Left lung (tissue), 10 donors: ENCODE data around the gene IKBKE. TPM values are rescaled to one million over a fixed set of nuclear protein-coding genes. Genes with fewer than 3 reads are reported as not detected.
A peak's percentile ranks its signal among the peaks of the same experiment; 100 is the strongest.

Source experiments
- ATAC-seq: fragments of 200-7000 bp; cut with Tn5 transposase; one replicate; pipeline ENCODE4 v1.9.1; 2020; ENCODE audit warnings: moderate library complexity
- DNase-seq, 4 donors: peaks; one replicate each; pipeline ENCODE4 v3.0.0-alpha.2; 2013 to 2020
- H3K27ac ChIP-seq, 2 donors: fragments of 200-600 bp; sonication (generic) in 1 of 2; one replicate each; pipeline versions ENCODE4 v1.5.0 to v1.8.0; 2020 to 2021
- H3K27me3 ChIP-seq, 2 donors: fragments of 200-600 bp; sonication (generic) in 1 of 2; one replicate each; pipeline versions ENCODE4 v1.5.0 to v1.8.0; 2020 to 2021
- H3K36me3 ChIP-seq, 2 donors: fragments of 200-600 bp; sonication (generic) in 1 of 2; one replicate each; pipeline versions ENCODE4 v1.5.0 to v1.8.0; 2020 to 2021
- H3K4me1 ChIP-seq, 2 donors: fragments of 200-600 bp; one replicate each; pipeline ENCODE4 v1.8.0; 2021
- H3K4me3 ChIP-seq, 2 donors: fragments of 200-600 bp; sonication (generic) in 1 of 2; one replicate each; pipeline versions ENCODE4 v1.5.0 to v1.8.0; 2020 to 2021; ENCODE audit warnings: mild to moderate bottlenecking in 1 of 2
- H3K9me3 ChIP-seq, 2 donors: fragments of 200-600 bp; sonication (generic) in 1 of 2; one replicate each; pipeline versions ENCODE4 v1.5.0 to v1.8.0; 2020 to 2021
- intact Hi-C, 2 donors: fragments of 100-400 bp; cut with DNase I; formaldehyde crosslinking; loops; one replicate each; pipeline versions ENCODE4 v1.11.2 to v1.14.2; 2022
- polyA plus RNA-seq, 6 donors: library from polyadenylated mRNA; unstranded; fragments of 120-200 nt; gene quantifications; one replicate each; pipeline ENCODE4 v1.2.1, GENCODE V29; 2013; ENCODE audit not compliant: insufficient read length in 6 of 6
- total RNA-seq, 2 donors: library from RNA; stranded (reverse); fragmentation: NEBNext Ultra II Directional; extraction: Animal tissue kit (Norgen Biotek cat#: 25700); gene quantifications; one replicate each; pipeline ENCODE4 v1.2.1, GENCODE V29; 2021
- TF ChIP-seq, protein P1 (sequence below), 2 donors: fragments of 200-600 bp; sonication (generic) in 1 of 2; IDR thresholded peaks; one replicate each; pipeline versions ENCODE4 v1.5.0 to v1.8.0; 2021; ENCODE audit warnings: antibody characterized with exemption in 2 of 2
- donor health status: DM: no; HTN: yes; CAD: no.
- donor health status: DM: no; HTN: no; CAD: no.

Gene IKBKE
- total and polyA plus RNA-seq, 8 donors = 4.7 to 17.8 (median 7.8) TPM

DNA sequence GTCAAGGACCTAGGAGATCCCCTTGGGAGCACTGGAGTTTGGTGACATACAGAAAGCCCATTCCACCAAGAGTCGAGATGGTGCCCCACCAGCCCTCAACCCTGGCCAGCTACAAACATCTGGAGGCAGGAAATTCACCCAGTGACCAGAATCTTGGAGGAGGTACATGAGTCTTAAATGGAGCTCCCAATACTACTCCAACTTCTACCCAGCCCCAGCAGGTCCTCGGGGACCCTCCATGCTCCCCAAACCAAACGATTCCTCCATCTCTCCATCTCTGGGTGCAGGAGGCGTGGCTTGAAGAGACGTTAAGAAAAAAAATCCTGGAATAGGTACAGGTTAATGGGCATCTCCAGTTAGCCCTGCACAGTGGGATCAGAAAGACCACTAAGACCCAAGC is 31.6 kb downstream of the IKBKE start:
- Histone ChIP-seq H3K27ac (peak overlapping the region in 1 of 2 donors; percentile 67), H3K4me3 (no peak overlapping the region), H3K27me3 (peaks cover 0 to 22% of the 10 kb centered on the region in 2 donors), H3K9me3 (no peaks in the 10 kb centered on the region), H3K36me3 (peaks cover 0 to 7% of the 10 kb centered on the region in 2 donors), H3K4me1 (peaks cover 29 to 52% of the 10 kb centered on the region in 2 donors)
- intact Hi-C loops = no loop called here
- ATAC-seq (no peak), DNase-seq (no peak)
- TF ChIP-seq, protein P1, sequence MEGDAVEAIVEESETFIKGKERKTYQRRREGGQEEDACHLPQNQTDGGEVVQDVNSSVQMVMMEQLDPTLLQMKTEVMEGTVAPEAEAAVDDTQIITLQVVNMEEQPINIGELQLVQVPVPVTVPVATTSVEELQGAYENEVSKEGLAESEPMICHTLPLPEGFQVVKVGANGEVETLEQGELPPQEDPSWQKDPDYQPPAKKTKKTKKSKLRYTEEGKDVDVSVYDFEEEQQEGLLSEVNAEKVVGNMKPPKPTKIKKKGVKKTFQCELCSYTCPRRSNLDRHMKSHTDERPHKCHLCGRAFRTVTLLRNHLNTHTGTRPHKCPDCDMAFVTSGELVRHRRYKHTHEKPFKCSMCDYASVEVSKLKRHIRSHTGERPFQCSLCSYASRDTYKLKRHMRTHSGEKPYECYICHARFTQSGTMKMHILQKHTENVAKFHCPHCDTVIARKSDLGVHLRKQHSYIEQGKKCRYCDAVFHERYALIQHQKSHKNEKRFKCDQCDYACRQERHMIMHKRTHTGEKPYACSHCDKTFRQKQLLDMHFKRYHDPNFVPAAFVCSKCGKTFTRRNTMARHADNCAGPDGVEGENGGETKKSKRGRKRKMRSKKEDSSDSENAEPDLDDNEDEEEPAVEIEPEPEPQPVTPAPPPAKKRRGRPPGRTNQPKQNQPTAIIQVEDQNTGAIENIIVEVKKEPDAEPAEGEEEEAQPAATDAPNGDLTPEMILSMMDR (IDR thresholded peaks at IDR 0.05) = no peak

- TF ChIP-seq, protein P1 (IDR thresholded peaks at IDR 0.05) = no peak
- Histone ChIP-seq H3K9me3 (no peaks in the 10 kb centered on the region), H3K36me3 (peaks cover 0 to 5% of the 10 kb centered on the region in 2 donors), H3K4me3 (no peak overlapping the region), H3K27me3 (peaks cover 0 to 28% of the 10 kb centered on the region in 2 donors), H3K4me1 (peaks cover 30 to 49% of the 10 kb centered on the region in 2 donors), H3K27ac (no peak overlapping the region)
- ATAC-seq = no peak
- no peak for DNase-seq
- intact Hi-C loops = no loop called here
Measured at GRCh38 chr1:206502403-206502802, 32.1 kb downstream of the IKBKE start.

GRCh38 chr1:206502812-206503211 is 32.5 kb downstream of the IKBKE start:
- H3K4me1 ChIP-seq = peaks cover 30 to 51% of the 10 kb centered on the region in 2 donors

DNA sequence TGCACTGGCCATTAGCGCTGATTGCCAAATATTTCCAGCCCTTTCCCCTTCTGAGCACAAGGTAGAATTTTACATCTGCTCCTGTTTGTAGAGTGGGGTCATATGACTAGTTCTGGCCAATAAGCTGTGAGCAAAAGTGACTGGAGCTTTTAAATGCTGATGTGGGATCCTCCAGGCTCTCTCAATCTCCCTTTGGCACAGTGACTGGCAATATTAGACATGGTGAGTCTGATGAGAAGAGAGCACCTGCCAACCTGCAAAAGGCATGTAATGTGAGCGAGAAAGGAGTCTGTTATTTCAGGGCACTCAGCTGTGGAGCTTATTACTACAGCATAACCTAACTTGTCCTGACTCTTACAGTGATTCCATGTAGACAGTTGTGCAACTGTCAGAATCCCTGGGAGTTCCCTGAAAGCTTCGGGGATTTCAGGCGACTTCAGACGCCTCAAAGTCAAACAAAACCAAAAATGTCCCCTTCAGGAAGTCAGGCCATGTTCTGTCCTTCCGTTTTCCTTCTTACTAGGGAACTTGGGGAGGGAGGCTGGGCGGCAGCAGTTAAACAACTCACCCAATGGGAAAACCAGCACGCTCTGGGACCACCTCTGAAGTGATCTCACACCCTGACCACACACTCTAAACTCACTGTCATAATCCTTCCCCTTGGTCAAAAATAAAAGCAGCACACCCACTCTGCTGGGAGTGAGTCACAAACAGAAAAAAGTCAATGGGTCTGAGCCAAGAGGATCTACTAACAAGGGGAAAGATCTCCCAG is 33.5 kb downstream of the IKBKE start:
- H3K9me3 ChIP-seq = no peaks in the 10 kb centered on the region
- TF ChIP-seq, protein P1 (IDR thresholded peaks at IDR 0.05) = no peak
- ATAC-seq = peak; percentile 27
- H3K27ac ChIP-seq = peak overlapping the region; percentile 65 to 74
- peaks cover 6 to 41% of the 10 kb centered on the region in 2 donors for H3K27me3 ChIP-seq
- peak in 2 of 4 donors; percentile 16 to 78 for DNase-seq
- no peaks in the 10 kb centered on the region for H3K36me3 ChIP-seq
- peaks cover 30 to 61% of the 10 kb centered on the region in 2 donors for H3K4me1 ChIP-seq
- intact Hi-C loops = no loop called here
- H3K4me3 ChIP-seq = no peak overlapping the region

More at GRCh38 chr1:206502812-206503211, 32.5 kb downstream of the IKBKE start:
- ATAC-seq (no peak), DNase-seq (no peak)
- Histone ChIP-seq H3K4me3 (no peak overlapping the region), H3K36me3 (peaks cover 0 to 3% of the 10 kb centered on the region in 2 donors), H3K27me3 (peaks cover 0 to 32% of the 10 kb centered on the region in 2 donors), H3K9me3 (no peaks in the 10 kb centered on the region), H3K27ac (no peak overlapping the region)
- intact Hi-C loops = no loop called here
- TF ChIP-seq, protein P1 (IDR thresholded peaks at IDR 0.05) = no peak

DNA sequence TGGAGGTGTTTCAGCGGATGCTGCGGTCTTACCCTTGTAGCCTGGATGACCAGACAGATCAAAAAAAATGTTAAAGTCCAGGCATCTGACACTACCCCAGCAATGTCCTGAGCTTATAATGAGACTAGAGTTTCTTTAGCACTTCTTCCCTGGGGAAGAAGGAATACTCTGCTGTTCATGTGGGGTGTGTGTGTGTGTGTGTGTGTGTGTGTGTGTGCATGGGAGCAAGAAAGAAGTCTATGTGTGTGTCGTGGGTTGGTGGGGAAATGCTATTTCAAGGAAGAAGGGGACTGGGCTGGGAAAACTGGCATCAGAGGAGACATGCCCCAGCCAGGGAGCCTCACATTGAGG is 34.1 kb downstream of the IKBKE start:
- H3K27ac ChIP-seq = peak overlapping the region in 1 of 2 donors; percentile 74
- no peak overlapping the region for H3K4me3 ChIP-seq
- intact Hi-C loops = no loop called here
- ATAC-seq (no peak), DNase-seq (peak in 1 of 4 donors; percentile 25)
- TF ChIP-seq, protein P1 (IDR thresholded peaks at IDR 0.05) = no peak
- peaks cover 30 to 66% of the 10 kb centered on the region in 2 donors for H3K4me1 ChIP-seq
- H3K9me3 ChIP-seq = no peaks in the 10 kb centered on the region
- no peaks in the 10 kb centered on the region for H3K36me3 ChIP-seq
- peaks cover 6 to 47% of the 10 kb centered on the region in 2 donors for H3K27me3 ChIP-seq
